Measurements from ENCODE around the gene USP1.

Gene USP1

DNA sequence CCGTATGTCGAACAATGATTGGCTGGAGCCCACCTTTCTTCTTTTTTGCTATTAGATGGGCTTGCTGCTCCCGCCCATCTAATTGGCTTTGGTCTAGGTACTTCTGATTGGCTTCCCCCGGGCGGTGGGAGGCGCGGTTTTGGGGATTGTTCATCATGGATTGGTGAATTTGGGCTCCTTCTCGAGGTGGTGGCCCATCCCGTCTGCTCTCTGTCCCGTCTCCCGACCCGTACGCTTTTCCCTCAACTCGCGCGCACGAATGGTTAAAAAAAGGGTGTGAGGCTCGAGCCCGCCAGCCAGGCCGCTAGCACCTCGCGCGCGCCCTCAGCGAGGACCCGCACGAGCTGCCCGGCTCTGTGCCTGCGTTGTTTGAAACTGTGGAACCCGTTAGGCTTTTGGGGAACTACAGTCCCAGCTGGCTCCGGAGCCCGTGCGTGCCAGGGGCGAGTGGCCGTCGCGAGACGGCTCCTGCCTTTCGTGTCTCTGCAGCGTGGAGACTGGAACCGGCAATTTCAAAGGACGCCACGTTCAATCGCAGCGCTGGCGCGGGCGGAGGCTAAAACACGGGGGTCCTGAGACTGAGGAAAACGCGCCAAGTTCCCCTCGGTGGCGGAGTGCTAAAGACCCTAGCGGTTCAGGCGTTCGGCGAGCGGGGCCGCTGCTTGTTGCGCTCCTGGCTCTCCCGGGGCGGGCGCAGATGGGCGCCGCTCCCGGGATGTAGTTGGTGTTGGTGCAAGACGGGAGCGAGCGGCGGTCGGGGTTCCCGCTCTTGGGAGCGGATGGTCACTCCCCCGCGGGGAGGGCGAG, at the start of gene USP1:
TSS of gene USP1 (plus strand) at position 584 of the 807 bp plus-strand sequence. CDS start 2,819 bp downstream, outside the sequence.
- peak; percentile 94 to 97 (median 97) for DNase-seq (ENCODE audit: low read depth in 3 of 3)

GRCh38 chr1:62389531-62389930, 47.3 kb upstream of the USP1 start:
- no peak for DNase-seq (ENCODE audit: low read depth in 3 of 3)

DNA sequence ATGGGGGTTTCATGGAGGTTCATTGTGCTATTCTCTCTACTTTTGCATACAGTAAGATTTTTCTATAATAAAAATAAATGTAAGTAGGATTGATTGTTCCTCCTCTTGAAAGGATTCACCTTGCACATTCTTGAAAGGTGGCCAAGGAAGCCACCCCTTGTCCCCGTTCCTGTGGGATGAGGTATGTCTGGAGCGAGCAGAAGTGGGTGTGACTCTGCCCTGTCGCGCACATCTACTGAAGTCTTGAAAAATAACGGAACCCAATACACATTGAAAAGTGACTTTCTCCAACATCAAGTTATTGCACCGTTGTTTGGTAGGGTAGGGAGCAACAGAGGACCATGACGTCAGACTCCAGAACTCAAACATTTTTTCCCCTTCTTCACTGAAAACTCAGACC, 46.8 kb upstream of the USP1 start:
- DNase-seq (ENCODE audit: low read depth in 3 of 3): no peak

DNA sequence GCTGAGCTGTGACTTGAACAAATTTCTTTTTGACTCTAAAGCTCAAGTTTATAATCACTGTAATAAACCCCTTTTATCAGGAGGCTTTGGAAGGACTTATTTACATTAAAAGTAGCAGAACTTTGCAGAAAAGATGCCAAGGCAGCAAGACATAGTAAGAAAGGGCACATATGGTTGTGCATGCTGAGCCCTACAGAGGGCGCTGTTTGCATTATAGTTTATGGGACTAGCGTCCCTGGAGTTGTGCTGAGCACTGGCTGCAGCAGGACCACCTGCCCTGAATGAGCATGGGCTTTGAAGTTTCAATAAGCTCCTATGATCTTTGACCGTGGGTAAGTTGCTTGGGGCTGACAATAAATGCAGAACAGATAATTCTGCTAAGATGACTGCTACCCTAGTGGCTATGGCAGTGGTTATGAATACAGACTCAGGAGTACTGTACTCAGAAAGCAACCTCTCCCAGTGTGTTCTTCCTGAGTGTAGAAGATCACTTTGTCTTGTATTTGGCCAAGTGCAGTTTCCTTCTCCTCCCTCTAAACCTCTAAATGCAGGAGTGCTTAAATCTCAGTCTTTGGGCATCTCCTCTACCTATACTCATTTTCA, 45.4 kb upstream of the USP1 start:
- DNase-seq (ENCODE audit: low read depth in 3 of 3): peak in 1 of 3 experiments; percentile 18

GRCh38 chr1:62392951-62393350, 43.9 kb upstream of the USP1 start:
- no peak for DNase-seq (ENCODE audit: low read depth in 3 of 3)

DNA sequence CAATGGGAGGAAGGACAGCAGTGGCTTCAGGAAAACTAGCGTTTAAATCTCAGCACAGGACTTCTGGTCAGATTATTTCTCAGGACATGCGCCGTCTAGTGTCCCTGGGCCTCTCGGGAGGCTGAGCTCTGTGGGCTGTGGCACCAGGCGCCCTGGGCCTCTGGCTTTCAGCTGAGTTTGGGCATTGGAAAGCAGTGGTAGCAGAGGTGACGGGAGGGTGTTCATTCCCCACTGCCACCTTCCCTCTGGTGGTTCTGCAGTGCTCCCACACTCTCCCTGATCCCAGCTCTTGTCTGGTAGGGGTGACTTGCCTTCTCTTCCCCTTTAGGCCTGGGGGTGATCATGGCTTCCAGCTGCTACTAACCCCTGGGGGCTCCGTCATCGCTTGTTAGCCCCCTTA, 42.2 kb upstream of the USP1 start:
- DNase-seq (ENCODE audit: low read depth in 3 of 3): no peak

DNA sequence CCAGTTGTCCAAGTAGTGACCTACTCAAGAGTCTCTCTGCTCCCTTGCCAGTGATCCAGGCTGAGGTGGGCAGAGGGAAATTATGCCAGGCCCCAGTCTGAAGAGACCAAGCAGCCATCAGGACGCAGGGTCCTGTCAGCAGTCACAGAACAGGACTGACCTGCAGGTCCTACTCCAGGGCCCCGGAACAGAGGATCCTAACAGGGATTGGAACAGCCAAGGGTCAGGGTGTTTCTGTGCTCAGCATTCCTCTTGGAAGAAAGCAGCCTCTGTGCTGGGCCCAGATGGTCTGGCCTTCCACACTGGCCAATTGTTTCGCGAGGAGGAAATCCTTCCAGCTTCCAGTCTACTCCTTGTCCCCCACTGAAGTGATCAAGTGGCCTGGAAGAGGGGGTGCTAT, 41.6 kb upstream of the USP1 start:
- DNase-seq (ENCODE audit: low read depth in 3 of 3): no peak

DNA sequence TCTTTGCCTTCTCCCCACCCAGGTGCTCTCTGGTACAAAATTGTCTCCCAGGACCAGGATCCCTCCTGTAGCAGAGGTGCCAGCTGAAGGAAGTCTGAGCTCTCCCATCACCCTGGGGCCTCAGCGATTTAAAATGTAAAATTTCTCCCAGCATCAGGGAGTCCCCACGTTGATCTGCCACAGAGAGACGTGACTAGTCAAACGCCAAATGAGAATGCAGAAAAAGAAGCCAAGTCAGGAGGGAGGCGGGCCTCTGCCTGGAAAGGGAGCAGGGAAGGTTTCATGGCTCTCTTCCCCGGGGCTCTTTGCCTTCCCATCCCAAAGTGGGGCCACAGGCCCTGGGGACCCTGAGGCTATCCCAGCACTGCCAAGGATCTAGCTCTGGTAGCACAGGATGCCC, 40.0 kb upstream of the USP1 start:
- no peak for DNase-seq (ENCODE audit: low read depth in 3 of 3)

DNA sequence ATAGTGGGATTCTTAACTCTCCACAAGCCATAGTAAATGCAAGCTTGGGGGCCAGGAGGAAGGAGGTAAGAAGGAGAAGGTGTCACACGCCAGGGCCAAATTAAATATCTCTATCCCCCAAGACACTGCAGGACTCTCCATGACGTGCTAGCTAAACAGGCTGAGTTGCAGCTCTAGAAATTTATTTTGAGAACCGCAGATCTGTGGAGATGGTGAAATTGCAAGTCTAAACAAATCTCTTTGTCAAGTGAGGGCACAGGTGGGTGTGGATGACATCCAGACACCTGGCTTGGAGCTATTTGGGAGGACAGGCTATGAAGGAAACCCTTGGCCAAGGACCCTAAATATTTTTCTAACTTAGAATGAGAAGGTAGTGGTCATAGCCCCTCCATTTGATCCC, 39.5 kb upstream of the USP1 start:
- no peak for DNase-seq (ENCODE audit: low read depth in 3 of 3)

DNA sequence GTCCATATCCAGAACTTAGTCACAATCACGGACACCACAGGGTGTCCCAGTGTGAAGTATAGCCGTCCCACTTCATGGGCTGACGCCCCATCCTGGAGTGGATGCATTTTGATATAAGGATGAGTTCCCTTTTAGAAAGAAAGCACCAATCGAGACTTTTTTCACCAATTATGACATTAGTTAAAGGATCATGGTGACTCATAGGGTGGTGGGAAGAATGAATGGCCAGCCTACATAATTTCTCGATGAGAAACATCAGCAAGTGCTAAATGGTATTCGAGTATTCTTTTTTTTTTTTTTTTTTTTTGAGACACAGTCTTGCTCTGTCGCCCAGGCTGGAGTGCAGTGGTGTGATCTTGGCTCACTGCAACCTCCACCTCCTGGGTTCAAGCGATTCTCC, 38.5 kb upstream of the USP1 start:
- DNase-seq (ENCODE audit: low read depth in 3 of 3): no peak

DNA sequence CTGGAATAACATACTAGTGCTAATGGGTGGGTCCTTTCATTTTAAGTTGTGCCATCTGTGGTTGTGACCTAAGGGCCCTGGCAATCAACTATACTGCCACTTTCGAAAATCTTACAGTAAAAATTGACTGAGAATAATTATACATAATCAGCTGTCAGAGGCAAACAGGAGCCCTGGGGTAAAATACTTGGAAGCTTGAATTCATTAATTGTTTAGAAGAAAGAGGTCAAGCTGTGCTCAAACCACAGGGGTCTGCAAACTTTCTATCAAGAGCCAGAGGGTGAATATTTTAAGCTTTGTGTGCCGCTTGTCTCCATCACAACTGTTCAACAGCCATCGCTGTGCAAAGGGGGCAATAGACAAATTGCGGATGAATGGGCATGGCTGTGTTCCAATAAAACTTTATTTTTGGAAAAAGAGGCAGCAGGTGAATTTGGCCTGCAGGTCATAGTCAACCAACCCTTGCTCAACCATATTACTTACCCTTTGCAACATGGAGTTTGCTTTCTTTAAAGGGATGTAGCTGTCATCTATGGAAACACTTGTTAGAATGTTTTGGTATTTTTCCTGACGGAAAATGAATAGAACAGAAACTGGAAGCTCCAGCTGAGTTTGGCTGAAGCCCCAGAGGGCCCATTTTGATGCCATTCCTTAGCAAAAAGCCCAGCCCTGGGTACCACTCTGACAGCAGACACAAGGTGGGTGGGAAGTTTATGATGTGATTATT, 35.7 kb upstream of the USP1 start:
- DNase-seq (ENCODE audit: low read depth in 3 of 3): no peak

DNA sequence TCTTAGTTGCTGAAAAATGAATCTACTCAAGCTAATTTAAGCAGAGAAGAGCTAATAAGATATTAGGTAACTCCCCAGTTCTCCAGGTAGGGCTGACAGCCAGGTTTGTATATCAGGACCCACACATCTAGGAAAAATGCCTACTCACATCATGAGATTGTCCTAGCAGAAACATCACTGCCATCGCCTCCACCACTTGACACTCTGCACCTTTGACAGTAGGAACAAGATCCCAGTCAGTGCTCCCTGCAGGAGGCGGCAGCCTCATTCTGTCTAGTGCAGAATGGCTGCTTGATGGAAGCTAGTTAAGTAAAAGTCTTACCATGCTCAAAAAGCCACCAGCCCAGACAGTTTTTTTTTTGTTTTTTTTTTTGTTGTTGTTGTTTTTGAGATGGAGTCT, 31.6 kb upstream of the USP1 start:
- no peak for DNase-seq (ENCODE audit: low read depth in 3 of 3)

- DNase-seq (ENCODE audit: low read depth in 3 of 3): no peak
Observed at GRCh38 chr1:62406576-62406975, 30.3 kb upstream of the USP1 start.

DNA sequence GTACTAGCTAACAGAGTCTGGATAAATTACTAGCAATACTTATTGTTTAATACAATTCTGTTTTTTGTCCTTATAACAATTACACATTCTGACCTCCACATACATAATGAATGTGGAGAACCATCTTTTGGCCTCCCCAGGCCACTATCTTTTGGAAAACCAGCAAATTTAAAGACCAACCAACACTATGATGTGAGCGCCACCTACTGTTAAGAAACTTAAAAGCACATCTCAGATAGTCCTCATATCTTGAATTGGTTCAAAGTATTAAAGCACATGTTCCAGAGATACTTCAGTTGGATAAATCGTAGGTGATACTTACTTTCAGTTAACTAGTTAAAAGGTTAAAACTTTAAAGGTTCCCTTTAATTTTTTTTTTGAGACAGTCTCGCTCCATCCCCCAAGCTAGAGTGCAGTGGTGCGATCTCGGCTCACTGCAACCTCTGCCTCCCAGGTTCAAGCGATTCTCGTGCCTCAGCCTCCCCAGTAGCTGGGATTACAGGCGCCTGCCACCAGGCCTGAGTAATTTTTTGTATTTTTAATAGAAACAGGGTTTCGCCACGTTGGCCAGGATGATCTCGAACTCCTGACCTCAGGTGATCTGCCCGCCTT, 29.3 kb upstream of the USP1 start:
- DNase-seq (ENCODE audit: low read depth in 3 of 3): peak in 1 of 3 experiments; percentile 4

DNA sequence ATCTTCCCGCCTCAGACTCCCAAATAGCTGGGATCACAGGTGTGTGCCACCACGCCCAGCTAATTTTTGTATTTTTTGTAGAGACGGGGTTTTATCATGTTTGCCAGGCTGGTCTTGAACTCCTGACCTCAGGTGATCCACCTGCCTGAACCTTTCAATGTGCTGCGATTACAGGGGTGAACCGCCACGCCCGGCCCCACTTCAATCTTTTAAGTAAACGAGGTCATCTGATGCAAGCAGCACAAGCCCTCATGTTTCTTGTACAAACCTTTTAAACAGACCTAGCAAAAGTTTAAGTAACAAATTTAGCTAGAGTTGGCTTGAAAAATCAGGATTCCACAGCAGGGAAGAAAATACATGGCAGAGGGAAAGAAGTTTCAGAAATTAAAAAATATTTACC, 21.2 kb upstream of the USP1 start:
- no peak for DNase-seq (ENCODE audit: low read depth in 3 of 3)

GRCh38 chr1:62417351-62417999, 19.4 kb upstream of the USP1 start:
- no peak for DNase-seq (ENCODE audit: low read depth in 3 of 3)

GRCh38 chr1:62420214-62420613, 16.6 kb upstream of the USP1 start:
- DNase-seq (ENCODE audit: low read depth in 3 of 3): no peak

DNA sequence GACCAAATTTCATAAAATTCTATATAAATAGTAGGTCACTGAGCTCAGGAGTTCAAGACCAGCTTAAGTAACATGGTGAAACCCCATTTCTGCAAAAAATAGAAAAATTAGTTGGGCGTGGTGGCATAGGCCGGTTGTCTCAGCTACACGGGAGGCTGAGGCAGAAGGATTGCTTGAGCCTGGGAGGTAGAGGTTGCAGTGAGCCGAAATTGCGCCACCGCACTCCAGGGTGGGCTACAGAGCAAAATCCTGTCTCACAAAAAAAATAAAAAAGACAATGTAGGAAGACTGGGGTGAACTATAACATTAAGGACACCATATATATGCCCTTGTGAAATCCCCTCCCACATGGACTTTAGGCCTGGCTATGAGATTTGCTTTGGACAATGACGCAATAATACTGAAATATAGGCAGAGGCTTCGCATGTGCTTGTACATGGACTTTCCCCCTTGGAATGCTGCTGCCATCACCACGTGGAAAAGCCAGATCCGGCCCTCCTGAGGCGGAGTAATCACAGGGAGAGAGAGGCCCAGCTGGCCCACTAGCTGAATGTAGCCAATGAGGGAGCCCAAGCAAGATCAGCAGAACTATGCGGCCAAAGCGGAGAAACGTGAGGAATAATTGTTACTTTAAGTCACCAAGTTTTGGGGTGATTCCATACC, 13.1 kb upstream of the USP1 start:
- DNase-seq (ENCODE audit: low read depth in 3 of 3): no peak

- DNase-seq (ENCODE audit: low read depth in 3 of 3): no peak
Observed at GRCh38 chr1:62424411-62424810, 12.4 kb upstream of the USP1 start.

DNA sequence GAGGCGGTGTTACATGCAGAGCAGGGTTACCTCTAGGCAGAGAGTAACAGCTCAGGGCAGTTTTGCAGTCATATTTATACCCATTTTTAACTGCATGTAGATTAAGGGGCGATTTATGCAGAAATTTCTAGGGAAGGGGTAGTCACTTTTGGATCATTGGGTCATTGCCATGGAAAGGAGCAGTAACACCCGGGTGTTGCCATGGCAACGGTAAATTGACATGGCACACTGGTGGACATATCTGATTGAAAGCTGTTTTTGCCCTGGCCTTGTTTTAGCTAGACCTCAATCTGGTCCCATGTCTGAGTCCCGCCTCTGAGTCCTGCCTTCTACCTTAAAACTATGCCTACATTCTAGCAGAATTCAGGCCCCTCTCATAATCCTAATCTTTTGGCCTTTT, 11.8 kb upstream of the USP1 start:
- no peak for DNase-seq (ENCODE audit: low read depth in 3 of 3)

GRCh38 chr1:62426237-62426636, 10.6 kb upstream of the USP1 start:
- DNase-seq (ENCODE audit: low read depth in 3 of 3): no peak
